A549 treated with ZK216348 at 1 μM for 4 hours (cell line): ENCODE data around the gene QDPR. TPM values are rescaled to one million over a fixed set of nuclear protein-coding genes. Genes with fewer than 3 reads are reported as not detected.

Source experiments
- total RNA-seq: library from RNA; stranded (reverse); fragments of 200-300 nt; extraction: Qiagen RNA extraction; gene quantifications from 5 replicates; pipeline ENCODE4 v1.2.3, GENCODE V29; 2022; ENCODE audit warnings: low read depth

QDPR gene
- 46.7 to 51.5 TPM (median 49.4 TPM) in 5 replicates for total RNA-seq

GRCh38 chr4:17511950-17512795 is at the start of gene QDPR:
Gene QDPR, minus strand, starts transcription at chr4:17512090. Its CDS starts 36 bp downstream, at chr4:17512054.

GRCh38 chr4:17514865-17515264 is 3.0 kb upstream of the QDPR start, which contains the start of gene CLRN2:
Gene CLRN2, plus strand, starts transcription at chr4:17515165. Its CDS starts 102 bp downstream, at chr4:17515267.

Other genes with a start within 250 kb of the QDPR start
- not detected in 5 replicates for gene CLRN2, start 3.1 kb upstream of the QDPR start, total RNA-seq
- gene LAP3, start 65.1 kb upstream of the QDPR start, total RNA-seq, result 33.0 to 53.9 TPM (median 35.3 TPM) in 5 replicates
- 24.0 to 45.7 TPM (median 26.9 TPM) in 5 replicates for gene MED28, start 102.6 kb upstream of the QDPR start, total RNA-seq